Thoracic aorta (tissue), 2 donors: ENCODE data around the gene SHLD2. TPM values are rescaled to one million over a fixed set of nuclear protein-coding genes. Genes with fewer than 3 reads are reported as not detected.

ENCODE experiments used
- ATAC-seq: fragments of 150-250 bp; one replicate; pipeline ENCODE4 v1.8.0; 2017; ENCODE audit warnings: low read depth; ENCODE audit not compliant: insufficient number of reproducible peaks, low FRiP score
- DNase-seq: peaks from one replicate; pipeline ENCODE4 v3.0.0-alpha.2; 2020; ENCODE audit warnings: low spot score
- H3K27ac ChIP-seq, 2 donors: fragments of 200-600 bp; sonication (generic); 1 replicate in 1 of 2; 2 replicates in 1 of 2; pipeline ENCODE4 v1.5.1; 2016; ENCODE audit warnings: mild to moderate bottlenecking in 2 of 2, moderate library complexity in 2 of 2
- H3K27me3 ChIP-seq: fragments of 200-600 bp; sonication (generic); replicated peaks from 2 replicates; pipeline ENCODE4 v1.6.0; 2016; ENCODE audit warnings: mild to moderate bottlenecking; ENCODE audit not compliant: insufficient read depth
- H3K36me3 ChIP-seq: fragments of 200-600 bp; sonication (generic); one replicate; pipeline ENCODE4 v1.5.1; 2016
- H3K4me1 ChIP-seq, 2 donors: fragments of 200-600 bp; sonication (generic); 1 replicate in 1 of 2; 2 replicates in 1 of 2; pipeline versions ENCODE4 v1.5.1 to v1.6.0; 2016; ENCODE audit warnings: low read depth in 2 of 2, mild to moderate bottlenecking in 1 of 2; ENCODE audit not compliant: control insufficient read depth in 1 of 2
- H3K4me3 ChIP-seq: fragments of 200-600 bp; sonication (generic); 2 replicates; pipeline ENCODE4 v1.5.1; 2016; ENCODE audit warnings: mild to moderate bottlenecking
- H3K9me3 ChIP-seq: fragments of 200-600 bp; sonication (generic); 2 replicates; pipeline ENCODE4 v1.5.1; 2016
- CTCF ChIP-seq: fragments of 200-600 bp; sonication (generic); IDR thresholded peaks from one replicate; pipeline ENCODE4 v1.5.1; 2019; ENCODE audit warnings: antibody characterized with exemption
- total RNA-seq, 2 donors: library from RNA; depleted of rRNA; stranded (reverse); fragments of >200 nt; gene quantifications; one replicate each; pipeline versions ENCODE4 v1.1.0 to v1.2.3, GENCODE V29; 2016

The SHLD2 gene
- total RNA-seq, 2 donors from 2014 or later: 18.1 to 28.9 TPM

DNA sequence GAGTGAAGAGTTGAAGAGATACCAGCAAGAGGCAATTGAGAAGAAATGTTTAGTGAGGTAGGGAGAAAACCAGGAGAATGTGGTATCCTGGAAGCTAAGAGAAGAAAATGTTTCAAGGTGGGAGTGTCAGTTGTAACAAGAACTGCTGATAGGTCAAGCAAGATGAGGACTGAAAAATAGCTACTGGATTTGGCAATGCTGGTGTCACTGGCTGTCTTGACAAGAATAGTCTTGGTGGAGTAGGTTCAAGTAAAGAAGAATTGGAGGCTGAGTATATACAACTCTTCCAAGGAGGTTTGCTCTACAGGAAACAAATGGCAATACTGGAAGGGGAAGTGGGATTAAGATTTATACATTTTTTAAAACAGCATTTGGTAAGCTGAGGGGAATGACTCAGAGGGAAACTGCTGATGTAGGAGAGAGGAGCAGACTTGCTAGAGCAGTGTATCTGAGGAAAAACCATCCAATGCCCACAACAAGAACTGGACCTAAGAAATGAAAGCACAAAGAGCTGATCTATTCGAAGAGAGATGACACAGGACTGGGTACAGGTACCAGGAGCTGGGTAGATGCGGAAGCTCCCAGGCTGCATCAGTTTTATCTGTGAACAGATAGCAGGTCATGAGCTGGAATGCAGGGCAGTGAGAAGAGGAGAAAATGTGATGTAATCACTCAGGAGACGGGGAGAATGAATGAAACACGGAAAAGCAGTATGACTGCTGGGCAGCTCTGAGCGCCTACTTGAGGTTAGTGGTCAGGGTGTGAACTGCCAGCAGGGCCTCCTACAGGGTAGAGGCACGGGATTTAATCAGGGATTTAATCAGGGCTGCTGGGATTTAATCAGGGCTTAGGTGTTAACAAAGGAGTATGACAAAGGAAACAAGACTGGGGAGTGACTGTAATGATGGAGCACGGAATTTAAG, 40.4 kb upstream of the SHLD2 start:
- Histone ChIP-seq H3K9me3 (no peaks in the 10 kb centered on the region), H3K27me3 (no peaks in the 10 kb centered on the region), H3K27ac (peak overlapping the region in 1 of 2 donors; percentile 1), H3K4me1 (peaks cover 4 to 12% of the 10 kb centered on the region in 2 donors), H3K4me3 (peak overlapping the region; percentile 15), H3K36me3 (peaks cover 40% of the 10 kb centered on the region)
- ATAC-seq: no peak
- no peak for TF ChIP-seq CTCF
- no peak for DNase-seq

GRCh38 chr10:87058171-87058570, 36.8 kb upstream of the SHLD2 start:
- no peak for ATAC-seq
- DNase-seq: no peak
- no peak overlapping the region for H3K27ac ChIP-seq
- peaks cover 56% of the 10 kb centered on the region for H3K36me3 ChIP-seq
- H3K9me3 ChIP-seq: no peaks in the 10 kb centered on the region
- H3K4me1 ChIP-seq: peaks cover 4 to 6% of the 10 kb centered on the region in 2 donors
- no peaks in the 10 kb centered on the region for H3K27me3 ChIP-seq
- H3K4me3 ChIP-seq: no peak overlapping the region
- no peak for TF ChIP-seq CTCF

DNA sequence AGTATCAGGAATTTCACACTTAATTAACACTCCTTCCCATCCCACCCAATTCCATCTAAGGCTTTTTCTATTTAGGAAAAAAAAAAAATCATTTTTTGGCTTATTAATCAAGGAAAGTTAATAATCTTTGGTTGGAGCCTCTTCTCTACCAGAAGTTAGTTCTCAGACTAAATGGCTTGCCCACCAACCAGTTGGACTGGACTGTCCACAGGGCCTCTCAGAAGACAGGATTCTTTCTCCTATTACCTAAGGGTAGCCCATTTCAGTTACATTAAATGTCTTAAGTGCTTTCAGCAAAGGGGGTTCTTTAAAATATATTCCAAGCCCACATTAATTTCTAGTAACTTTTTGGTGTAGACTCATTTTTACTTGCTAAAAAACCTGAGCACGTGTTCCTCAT, 35.6 kb upstream of the SHLD2 start:
- Histone ChIP-seq H3K27ac (no peak overlapping the region), H3K27me3 (no peaks in the 10 kb centered on the region), H3K4me3 (no peak overlapping the region), H3K36me3 (peaks cover 60% of the 10 kb centered on the region), H3K4me1 (no peaks in the 10 kb centered on the region), H3K9me3 (no peaks in the 10 kb centered on the region)
- TF ChIP-seq CTCF: no peak
- no peak for DNase-seq
- no peak for ATAC-seq

DNA sequence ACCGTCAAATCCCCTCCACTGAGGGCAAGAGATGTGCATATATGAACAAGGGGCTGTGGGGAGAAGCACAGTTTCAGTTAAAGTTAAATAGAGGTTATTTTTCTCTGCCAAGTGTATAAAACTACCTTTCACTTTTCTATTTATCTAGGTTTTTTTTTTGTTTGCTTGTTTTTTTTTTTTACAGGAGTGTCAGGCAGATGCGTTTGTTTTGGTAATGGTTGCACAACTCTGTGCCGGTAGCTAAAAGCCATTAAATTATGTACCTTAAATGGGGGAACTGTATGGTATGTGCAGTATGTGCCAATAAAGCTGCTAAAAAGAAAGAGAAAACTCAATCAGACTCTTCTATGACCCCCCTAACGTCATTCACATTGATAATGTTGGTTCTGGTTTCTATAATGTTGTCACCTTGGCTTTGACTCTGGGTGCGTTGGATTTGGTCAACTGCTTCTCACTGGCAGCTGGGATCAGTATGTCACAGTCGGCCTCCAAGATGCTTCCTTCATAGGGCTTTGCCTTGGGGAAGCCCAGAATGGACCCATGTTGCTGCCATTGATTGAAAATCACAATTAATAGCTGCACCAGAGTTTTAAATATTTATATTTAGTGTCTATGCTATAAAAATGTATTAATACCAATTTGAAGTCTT, 34.6 kb upstream of the SHLD2 start:
- peaks cover 61% of the 10 kb centered on the region for H3K36me3 ChIP-seq
- no peak for DNase-seq
- H3K9me3 ChIP-seq: no peaks in the 10 kb centered on the region
- H3K4me1 ChIP-seq: no peaks in the 10 kb centered on the region
- H3K27ac ChIP-seq: no peak overlapping the region
- no peak for ATAC-seq
- no peak overlapping the region for H3K4me3 ChIP-seq
- no peaks in the 10 kb centered on the region for H3K27me3 ChIP-seq
- no peak for TF ChIP-seq CTCF

GRCh38 chr10:87064651-87065050, 30.4 kb upstream of the SHLD2 start:
- peaks cover 54% of the 10 kb centered on the region for H3K36me3 ChIP-seq
- H3K27me3 ChIP-seq: no peaks in the 10 kb centered on the region

More at GRCh38 chr10:87064651-87065050, 30.4 kb upstream of the SHLD2 start:
- H3K4me3 ChIP-seq: no peak overlapping the region
- ATAC-seq (no peak), DNase-seq (no peak)
- H3K27ac ChIP-seq: no peak overlapping the region
- TF ChIP-seq CTCF: no peak
- no peaks in the 10 kb centered on the region for H3K9me3 ChIP-seq
- H3K4me1 ChIP-seq: no peaks in the 10 kb centered on the region
